ENCODE results near the gene SEMA5B.
A peak's percentile ranks its signal among the peaks of the same experiment; 100 is the strongest.

The SEMA5B gene

DNA sequence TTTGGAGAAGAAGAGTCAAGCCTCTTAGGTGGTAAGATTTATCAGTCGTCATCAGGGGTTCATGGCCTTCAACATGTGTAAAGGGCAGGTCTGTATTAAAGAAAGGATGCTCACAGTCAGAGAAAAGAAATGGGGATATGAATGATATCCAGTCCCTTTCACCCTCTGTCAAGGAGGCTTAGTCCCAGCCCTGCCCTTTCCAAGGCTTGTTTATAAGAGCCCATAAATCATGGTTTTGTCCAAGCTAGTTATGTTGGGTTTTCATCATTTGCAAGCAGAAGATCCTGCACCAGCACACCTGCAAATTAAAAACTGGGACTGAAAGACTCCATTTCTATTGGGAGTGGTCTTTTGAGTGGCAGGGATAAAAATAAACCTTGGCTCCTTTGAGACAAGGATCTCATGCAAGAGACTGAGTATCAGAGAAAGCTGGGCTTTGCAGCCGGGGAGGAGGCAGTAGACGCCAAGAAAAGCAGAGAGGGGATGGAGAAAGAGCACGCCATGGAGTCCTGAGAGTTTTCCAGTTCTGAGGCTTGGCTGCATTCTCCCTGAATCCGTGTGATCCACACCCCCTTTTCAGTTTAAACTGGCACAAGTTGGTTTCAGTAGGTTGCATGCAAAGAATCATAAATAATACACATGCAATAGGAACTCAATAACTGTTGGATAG is 26.7 kb upstream of the SEMA5B start:
- DNase-seq: no peak

DNA sequence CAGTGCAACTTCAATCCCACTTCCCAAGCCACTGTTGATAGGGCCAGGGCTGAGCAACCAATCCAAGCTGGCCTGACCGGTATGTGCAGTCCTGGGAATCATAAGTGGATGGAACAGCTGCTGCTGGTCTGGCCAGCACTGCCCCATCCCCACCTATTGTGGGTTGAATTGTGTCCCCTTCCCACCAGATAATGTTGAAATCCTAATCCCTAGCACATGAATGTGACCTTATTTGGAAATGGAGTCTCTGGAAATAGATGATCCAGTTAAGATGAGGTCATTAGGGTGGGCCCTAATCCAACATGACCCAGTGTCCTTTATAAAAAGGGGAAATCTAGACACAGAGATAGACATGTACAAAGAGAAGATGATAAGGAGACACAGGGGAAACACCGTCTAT is 25.5 kb upstream of the SEMA5B start:
- DNase-seq: no peak

DNA sequence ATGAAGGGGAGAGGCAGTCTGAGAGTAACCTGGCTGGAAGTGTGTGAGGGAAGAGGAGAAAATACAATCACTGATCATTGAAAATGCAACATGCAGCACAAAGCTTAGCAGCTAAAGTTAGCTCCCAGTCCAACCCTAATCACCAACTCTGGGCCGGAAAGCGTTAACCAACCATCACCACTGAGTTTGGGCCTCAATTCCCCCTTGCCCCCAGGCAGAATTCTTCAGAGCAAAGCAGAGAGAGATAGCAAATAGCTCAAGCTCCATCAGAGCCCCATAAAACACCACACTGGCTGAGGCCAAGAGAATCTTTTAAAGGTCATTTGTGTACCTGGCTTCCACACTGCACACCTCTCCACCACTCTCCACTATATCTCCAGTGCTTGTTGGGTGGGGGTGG is 23.1 kb upstream of the SEMA5B start:
- no peak for DNase-seq

DNA sequence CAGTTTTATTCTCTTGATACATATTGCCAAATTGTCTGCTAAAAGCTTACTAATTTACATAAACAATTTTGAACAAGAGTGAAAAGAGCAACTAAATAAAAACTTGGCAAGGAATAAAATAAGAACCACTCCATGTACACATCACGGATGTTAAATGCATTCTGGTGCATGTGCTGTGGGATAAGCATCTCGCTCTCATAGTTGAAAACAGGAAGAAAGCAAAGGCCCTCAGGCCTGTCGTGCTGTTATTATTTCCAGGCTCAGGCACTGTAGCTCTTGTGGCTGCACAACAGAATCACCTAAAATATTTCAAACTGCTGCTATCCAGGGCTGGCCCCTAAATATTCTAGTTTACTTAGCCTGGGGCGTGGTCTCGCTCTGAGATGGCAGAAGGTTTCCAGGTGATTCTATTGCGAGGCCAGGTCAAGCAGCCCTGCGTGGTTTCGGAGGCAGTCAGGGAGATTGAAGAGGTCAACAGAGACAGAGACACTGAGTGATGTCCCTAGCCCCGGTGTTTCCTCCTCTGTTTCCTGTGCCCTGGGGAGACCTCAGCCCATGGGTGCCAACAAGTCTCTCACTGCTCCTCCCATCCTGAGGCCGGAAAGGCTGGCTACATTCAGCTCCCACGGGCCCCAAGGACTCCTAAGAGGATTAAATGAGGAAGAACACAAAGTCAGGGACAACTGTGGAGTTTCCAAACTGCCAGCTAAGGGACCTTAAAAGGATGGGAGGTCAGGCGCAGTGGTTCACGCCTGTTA is 21.1 kb upstream of the SEMA5B start:
- no peak for DNase-seq

DNA sequence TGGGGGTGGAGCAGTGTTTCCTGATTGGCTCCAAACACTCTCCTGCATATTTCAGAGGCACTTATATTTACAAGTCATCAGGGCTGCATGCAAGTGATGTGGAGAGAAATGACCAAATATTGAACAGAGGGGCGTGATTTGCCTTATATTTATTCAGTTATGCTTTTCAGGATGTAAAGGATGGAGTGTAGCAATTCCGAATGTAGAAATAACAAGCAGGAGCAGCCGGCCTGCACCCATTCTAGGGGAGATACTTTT is 19.4 kb upstream of the SEMA5B start:
- no peak for DNase-seq

DNA sequence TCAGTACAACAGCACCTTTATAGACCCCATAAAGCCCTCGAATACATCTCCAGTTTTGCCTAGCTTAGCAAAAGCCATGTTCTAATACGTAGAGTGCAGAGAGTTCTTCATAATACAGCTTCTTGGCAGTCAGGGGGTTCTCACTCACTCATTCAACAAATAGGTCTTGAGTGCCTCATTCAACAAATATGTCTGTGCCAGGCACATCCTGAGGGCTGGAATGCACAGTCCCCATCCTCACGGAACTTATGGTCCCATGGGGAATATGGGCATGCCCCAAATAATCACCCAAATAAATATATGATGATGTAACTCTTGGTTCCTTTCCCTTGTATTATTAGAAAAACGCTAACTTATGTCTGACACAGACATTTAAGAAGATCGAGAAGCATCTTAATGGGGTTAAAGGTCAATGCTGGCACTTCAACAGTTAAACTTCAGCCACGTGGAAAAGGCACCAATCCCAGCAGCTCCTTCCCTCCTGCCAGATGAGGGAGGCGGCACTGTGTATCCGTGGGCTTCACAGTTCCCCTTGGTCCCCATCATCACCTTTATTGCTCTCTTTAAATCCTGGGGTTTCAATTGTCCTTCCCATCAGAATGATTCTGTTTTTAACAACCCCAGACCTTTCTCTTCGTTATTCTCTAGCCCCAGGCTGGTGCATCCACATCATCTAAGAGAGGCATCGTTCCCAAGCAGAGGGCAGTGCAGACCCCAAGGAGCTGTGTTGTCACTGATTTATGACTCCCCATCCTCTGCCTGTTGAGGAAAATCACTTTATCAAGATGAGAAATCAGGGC is 18.9 kb upstream of the SEMA5B start:
- no peak for DNase-seq

DNA sequence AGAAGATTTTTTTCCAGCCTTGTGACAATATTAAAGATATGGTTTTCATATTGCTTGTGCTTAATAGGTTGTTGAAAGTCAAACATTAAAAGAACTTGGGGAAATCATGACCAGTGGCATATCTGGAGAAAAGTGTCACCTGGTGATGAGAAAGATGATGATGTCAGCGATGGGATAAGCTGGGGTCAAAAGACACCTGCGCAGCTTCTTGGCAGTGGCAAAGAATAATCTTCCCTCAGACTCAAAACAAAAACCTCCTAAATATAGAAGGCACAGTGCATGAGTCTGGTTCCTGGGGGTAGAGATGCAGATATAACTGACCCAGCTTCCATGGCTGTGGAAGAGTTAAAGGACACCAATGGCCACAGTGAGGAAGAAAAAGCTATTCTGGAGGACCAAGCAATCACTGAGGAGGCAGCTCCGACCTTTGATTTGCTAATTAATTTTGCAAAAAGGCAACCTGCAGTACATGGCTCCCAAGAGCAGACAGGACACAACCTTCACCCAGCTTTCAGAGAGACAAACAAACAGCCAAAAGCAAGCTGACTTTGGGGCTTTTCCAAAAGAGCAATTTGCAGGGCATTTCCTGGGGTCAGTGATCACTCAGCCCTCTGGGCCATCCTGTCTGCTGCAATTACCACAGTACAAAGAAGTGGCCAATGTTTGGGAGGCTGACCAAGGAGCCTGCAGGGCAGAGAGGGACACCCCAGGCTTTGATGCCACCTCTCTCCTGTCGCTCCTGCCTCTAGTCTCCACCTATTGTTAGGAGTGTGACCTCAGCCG is 17.6 kb upstream of the SEMA5B start:
- no peak for DNase-seq

DNA sequence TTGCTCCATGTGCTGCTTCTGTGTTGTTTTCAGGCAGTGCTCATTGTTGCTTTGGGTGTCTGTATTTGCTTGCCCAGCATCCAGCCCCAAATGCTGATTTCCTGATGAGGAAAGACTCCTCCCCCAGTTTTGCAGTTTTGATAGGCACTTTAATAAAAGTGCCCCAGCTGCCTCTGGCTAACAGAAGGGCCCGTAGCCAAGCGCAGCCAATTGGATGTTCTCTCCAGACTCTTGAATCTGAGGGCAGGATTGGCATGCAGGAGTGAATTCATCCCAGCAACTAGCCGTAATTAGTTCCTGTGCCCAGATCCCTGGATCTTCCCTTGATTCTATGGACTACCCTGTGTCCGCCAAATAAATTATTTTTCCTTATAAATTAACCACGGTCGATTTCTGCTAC is 14.8 kb upstream of the SEMA5B start:
- no peak for DNase-seq

DNA sequence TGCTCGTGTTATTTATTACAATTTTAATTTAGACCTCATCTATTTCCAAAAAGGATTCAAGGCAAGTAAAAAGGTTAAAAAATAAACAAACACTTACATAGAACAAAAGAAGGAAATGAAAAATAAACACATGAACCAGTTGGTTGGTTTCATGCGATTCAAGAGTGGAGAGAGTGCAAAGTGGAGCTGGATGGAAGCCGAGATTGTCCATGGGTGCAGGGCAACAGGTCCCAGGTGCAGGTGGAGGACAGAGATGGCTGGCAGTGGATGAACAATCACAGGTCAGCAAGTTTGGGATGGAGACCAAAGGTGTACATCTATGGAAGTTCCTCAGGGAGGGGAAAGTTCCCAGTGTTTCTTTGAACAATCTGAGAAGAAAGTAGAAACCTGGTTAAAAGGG is 11.6 kb upstream of the SEMA5B start:
- DNase-seq: no peak

DNA sequence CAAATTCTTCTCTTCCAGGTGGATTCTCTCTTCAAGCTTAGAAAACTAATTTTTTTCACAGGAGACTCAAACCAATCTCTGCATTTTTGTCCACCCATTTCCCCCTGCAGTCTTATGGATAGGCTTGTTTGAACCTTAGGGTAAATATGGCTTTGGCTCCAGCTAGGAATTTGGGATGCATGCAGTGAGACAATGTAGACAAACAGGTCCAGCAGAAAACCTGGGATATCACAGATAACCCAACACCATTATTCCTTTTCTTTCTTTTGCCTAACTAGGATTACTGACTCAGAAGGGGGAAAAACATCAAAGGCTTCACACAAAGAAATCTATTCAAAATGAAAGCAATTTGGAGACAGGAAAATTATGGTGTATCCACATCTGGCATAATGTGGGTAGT is 11.2 kb upstream of the SEMA5B start:
- DNase-seq: no peak

DNA sequence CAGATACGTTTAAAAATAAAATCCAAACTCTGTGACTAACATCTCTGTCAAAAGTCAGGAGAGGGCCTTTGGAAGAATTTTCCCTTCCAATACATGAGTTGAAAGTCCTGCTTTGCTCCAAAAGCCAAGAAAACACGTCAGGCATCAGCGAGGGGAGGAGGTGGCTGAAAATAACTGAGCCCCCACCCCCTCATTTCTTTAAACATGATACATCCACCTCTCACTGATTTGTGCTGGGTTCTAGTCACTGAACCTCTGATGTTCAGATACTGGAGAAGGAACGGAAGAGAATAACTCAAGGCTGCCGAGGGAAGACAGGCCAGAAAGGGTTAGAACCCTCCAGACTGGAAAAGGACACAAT is 9.4 kb upstream of the SEMA5B start:
- DNase-seq: no peak

DNA sequence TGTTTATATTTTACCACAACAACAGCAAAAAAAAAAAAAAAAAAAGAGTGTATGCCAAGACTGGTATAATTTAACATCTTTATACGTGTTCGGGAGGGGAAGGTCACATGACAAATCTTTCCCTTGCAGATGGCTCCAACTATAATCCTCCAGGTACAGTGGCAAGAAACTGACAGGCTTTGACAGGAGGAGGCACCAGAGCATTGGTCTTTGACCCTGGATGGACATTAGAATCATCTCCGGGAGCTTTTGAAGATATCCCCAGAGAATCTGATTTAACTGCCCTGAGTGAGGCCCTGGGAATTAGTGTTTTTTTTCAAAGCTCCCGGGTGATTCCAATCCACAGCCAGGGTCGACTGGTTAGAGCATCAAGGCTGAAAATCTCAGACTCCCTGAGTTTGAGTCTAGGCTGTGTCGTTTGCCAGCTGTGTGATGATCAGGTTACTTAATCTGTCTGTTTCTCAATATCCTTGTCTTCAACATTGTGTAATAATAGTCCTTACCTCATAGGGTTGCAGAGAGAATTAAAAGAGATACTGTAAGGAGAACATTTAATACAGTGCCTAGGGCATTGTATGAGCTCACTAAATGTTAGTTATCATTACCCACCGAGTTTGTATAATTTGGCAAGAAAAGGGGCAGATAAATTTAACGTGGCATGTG is 8.9 kb upstream of the SEMA5B start:
- DNase-seq: peak; percentile 40 to 78 (median 75)

DNA sequence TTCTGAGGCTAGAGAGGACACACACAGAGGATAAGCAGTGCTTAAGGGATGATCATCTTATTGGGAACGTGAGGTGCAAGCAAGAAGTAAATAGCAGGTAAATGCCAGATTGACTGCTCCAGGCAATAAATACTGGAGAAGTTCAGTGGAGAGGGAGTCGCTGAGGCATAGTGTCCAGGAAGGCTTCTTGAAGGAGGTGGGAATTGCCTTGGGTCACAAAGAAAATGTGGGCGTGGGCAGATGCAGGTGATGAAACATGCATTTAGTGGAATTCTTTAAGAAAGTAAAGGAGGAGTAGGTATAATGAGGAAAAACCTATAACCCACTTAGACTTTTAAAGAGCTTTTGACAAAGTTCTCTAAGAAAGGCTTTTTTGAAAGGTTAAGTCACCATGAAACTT is 7.4 kb upstream of the SEMA5B start:
- DNase-seq: no peak

DNA sequence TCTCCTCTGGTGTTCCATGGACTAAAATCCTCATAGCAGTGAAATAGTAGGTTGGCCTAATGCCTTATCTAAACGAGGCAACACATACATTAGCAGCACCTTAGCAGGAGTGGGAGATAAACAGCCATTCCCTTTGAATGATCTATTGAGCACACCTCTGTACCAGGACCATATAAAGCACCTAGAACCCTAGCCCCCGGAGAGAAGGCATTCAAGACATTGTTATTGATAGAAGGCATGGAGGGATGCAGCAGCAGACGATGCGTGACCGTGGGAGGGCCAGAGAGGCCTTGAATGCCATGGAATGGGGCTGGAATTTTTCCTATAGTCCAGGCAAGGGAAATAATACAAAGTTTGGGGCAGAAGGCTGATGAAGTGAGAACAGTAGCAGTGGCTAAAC is 6.6 kb upstream of the SEMA5B start:
- DNase-seq: no peak

DNA sequence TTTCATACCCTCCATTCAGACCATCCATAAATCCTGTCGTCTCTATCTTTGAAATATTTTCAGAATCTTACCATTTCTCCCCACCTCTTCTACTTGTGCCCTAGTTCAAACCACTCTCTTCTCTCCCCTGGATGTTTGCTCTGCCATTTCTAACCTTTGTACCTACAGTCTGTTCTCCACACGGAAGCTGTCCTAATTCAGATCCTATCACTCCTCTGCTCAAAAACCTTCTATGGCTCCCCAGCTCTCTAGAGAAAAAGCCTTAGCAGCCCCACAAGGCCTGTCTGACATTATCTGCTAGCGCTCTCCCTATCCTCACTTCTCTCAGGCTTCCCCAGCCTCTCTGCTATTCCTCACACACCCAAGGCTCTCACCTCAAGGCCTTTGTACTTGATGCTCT is 4.5 kb upstream of the SEMA5B start:
- no peak for DNase-seq

DNA sequence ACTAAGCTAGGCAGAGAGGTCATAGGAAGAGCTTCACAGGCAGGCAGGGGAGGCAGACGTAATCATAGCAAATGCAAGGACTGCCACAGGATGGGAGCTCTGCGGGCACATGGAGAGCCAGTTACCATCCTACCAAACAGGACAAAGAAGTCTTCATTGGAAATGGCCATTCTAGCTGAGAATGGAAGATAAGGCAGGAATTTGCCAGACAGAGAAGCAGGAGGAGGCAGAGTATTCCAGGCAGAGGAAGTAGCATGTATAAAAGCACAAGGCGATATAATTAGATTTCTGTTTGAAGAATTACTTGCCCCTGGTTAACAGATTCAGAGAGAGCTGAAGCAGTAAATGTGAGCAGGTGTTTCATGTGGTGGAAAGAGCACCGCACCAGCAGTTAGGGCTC is 3.5 kb upstream of the SEMA5B start:
- DNase-seq: no peak

DNA sequence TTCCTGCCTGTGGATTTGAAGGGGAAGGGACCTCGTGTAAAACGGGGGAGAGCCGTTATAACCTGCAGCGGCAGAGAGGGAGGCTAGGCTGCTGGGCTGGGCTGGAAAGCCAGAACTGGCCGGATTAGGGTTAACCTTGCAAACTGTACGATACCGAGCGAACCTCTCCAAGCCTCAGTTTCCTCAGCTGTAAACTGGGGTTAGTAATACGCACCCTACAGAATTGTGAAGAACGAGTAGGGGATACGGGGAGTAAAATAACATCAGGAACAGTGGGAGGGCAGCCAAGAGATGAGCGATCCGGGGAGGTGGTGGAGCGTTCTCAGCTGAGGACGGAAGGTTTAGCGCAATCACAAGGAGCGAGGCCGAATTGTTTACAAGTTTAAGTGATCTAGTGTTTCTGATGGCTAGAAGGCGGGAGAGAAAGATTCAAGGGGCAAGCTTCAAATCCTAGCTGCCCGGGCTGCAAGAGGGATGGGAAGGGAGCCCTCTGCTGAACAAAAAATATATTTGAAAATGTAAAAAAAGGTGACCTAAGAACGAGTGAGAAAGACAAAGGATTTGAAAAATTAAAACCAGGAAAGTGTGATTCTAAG is 768 bp upstream of the SEMA5B start:
- peak; percentile 59 to 66 (median 63) for DNase-seq

DNA sequence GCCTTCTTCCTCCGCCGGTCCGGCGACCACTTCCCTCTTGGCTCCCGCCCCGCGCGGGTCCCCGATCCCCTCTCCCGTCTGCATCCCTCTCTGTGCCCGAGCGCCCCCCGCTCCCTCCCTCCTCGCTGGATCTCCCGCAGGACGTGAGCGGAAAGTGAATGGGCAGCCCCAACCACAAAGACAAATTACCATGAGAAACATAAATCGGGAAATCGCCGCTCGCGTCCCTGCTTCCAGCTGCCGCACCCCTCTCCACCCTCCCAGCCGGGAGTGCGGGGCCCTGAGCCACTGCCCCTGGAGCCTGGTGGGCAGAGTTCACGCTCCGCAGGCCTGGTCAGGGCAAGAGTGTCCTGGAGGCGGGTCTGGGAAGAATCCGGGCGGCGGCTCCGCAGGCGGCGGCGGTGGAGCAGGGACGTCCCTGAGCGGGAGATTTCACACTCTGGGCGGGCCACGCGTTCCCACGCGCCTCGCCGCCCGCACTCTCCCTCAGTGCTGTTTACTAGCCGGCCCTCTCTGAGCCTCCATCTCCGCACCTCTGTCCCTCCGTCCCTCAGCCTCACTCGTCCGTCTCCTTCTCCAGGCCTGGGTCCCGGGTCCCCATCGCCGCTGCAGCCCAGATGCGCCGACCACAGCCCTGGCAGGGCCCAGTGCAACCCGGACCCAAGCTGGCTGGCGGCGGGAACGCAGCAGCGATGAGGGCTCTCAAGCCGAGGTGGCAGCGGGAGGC is 835 bp downstream of the SEMA5B start:
- DNase-seq: peak; percentile 35 to 69 (median 48)

DNA sequence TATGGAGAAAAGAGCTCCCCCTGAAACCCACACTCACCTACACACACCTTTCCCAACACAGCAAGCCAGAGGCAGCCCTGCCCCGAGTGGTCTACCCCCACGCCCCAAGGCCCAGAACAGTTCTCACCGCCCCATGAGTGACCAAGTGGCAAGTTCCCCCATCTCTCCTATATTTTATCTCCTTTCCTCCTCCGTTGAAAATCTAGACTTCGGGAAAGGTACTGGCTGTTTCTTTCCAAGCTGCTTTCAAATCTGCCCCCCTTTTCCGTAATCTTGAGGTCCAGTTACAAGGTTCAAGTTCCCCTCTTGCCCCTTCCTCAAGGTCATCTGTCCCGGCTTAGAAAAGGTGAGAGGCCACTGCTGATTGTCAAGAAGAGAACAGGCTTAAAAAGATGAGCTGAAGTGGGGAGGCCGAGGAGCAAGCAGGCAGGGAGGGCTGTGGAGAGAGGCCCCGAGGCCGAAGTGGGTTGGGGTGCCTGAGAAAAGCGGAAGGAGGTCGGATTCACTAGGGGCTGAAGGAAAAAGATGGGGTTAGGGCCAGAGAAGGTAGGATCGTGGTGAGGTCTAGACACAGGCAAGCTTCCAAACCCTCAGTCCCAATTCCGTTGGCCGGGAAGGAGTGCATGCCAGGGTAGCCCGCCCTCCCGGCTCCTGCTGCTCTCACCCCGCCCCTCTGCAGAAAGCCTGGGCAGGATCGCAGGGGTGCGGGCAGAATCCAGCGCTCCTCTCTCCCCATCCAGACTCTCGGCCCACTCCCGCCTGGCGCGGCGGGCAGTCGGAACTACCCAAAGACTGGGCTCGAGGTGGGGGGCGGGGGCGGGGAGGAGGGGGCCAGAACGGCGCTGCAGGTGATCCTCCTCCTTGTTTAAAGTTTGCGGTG is 1.7 kb downstream of the SEMA5B start:
- DNase-seq: peak in 1 of 3 donors; percentile 17

DNA sequence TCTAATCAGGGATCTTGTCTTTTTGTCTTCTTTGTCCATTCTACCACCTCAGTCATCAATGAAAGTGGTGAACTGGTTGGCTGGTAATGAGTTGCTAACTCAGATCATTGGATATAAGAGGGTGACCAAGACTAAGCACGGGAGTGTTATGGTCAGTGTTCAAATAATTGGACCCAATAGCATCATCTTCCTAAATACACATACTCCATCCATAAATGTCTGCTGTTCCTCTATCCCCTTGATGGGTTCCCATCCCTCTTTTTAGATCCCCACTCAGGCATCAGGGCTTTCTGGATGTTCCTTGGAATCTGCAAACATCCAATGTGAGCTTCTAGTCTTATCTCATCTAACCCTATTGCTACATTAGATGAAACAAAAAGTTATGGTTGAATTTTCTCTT is 3.5 kb downstream of the SEMA5B start:
- DNase-seq: no peak

DNA sequence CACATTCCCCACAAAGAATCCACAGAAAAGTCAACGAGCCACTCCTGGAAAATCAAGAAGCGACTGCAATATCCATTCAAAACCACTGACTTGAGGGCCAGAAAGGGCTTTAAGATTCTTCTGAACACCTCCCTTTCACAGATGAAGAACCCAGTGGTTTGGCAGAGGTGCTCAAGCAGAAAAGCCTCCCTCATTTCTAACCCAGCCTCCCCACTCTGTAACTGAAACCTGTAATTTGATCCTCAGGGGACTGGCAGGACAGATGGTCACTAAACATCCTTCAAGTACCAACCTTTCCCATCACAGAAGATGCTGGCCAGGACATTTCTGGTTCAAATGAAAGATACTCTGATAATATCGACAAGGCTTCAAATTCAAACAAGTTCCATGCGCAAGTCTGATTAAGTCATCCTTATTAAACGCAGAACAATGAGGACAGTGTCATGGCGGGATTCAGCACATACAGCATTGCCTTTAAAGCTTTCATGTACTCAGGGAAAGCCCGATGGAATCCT is 5.5 kb downstream of the SEMA5B start:
- no peak for DNase-seq
